Stimulated activated CD4-positive, alpha-beta T cell treated with anti-CD3 and anti-CD28 coated beads, Interleukin-15, amount 100 ng/mL, for 48 hours (primary cell): ENCODE measurements around the gene C11orf21.

ENCODE experiments used
- DNase-seq, 2 donors: peaks; one replicate each; pipeline ENCODE4 v3.0.0-alpha.2; 2020; ENCODE audit warnings: low read depth in 2 of 2

C11orf21 gene

DNA sequence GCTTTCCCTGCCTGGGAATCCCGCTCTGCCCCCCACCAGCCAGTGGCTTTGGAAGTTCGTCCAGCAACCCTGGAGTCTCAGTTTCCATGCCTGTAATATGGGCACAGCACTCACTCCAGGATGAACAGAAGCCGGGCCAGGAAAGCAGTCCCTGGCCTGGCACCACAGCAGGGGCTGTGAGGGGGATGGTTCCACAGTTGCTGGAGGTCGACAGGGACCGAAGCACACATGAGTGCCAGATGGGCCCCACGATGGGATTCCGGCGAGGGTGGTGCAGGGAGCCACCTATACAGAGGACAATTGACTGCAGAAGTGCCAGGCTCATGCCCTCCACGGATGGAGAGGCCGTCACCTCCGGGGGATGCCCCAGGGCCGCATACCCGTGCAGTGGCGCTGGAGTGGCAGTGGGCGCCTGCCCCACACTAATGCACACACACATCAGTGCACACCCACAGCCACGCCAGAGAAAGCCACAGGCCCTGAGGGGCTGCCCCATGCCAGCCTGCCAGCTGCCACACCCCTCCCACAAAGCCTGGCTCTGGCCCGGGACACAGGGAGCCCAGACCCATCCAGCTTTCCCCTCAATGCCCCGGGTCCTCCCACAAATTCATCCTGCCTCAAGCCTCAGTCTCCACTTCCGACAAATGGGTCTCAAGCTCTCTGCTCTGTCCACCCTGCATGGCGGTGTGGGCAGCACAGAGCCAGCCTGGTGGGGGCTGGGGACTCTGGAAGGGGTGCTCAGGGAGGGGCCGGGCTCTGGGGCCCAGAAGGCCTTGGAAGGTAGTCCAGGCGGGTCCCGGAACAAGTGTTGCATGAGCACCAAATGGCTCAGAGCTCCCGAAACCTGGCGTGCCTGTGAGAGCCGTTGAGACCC is 41.0 kb downstream of the C11orf21 start:
- no peak for DNase-seq

GRCh38 chr11:2259897-2260451 is 41.7 kb downstream of the C11orf21 start:
- DNase-seq: no peak

- DNase-seq: no peak
Measured at GRCh38 chr11:2259466-2259830, 42.3 kb downstream of the C11orf21 start.

DNA sequence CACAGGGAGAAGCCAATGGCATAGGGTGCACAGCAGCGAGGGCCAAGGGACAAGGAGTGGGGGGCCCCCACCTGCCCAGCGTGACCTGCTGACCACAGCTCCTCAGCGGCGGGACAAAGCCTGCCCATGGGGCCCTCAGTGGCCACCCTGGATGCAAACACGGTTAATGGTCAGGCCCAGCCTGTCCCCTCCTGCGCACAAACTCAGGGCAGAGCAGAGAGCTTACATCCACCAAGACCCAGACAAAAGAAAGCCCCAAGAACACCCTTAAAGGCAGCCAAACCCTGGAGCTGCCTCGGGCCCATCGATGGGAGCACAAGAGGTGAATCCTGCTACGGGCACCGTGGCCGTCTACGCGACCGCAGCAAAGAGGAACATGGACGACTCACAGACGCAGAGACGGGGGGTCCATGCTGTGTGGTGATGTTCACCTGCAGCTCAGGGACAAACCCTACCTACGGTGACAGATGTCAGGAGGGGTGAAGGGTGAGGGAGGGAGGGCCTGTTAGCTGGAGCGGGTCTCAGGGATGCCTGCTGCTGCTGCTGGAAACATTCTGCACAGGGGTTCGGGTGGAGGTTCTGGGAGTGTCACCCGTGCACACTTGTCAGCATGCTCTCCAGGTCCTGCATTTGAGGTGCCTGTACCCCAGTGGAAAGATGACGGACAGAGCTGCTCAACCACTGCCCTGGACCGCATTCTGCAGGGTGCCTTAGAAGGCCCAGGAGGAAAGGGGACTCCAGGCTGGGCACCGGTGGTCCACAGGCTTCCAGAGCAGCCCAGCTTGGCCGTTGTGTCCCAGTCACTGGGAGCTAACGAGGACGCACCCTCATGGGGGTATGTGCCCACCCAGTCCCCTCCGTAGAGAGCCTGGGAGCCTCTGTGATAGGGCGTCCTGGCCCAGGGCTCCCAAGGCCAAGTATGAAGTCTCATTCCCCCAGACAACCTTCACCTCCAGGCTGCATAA is 42.9 kb downstream of the C11orf21 start:
- DNase-seq: no peak

DNA sequence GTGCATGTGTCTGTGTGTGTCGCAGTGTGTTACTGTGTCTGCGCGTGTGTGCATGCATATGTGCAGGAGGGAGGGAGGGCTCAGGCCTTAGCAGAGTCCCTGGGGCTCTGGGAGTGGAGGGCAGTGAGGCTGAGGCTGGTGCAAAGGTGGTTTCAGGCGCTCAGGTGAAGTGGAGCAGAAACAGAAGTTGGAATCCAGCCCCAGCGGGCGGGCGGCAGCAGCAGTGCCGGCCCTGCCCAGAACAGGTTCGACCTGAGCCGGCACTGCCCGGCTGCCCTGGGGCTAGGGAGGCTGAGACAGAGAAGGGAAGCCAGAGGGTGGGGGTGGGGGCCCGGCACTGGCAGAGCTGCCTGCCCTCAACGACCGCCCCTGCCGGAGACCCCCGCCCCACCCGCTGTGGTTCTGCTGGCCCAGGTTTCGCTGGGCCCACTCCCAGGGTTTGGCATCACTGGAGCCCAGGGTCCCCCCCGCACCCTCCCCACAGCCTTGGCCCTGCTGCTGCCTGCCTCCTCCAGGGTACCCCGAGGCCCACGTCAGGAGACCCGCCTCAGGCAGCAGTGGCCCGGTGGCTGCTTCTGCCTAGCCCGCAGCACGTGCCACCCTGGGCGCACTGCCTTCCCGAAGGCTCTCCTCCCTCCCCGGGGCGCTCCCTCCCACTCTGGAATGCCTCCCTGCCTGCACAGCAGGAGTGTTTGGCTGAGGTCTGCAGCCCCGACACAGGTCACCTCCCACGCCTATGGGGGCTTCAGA is 44.6 kb downstream of the C11orf21 start:
- no peak for DNase-seq

- no peak for DNase-seq
Measured at GRCh38 chr11:2256293-2256913, 45.3 kb downstream of the C11orf21 start.

DNA sequence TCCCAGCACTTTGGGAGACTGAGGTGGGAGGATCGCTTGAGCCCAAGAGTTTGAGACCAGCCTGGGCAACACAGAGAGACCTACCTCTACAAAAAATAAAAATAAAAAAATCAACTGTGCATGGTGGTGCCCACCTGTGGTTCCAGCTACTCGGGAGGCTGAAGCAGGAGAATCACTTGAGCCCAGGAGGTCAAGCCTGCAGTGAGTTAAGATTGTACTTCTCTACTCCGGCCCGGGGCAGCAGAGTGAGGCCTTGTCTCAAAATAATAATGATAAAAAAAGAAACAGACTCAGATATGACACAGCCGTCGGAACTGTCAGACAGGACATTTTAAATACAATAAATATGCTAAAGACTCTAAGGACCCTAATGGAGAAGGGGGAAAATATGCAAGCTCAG is 49.7 kb downstream of the C11orf21 start:
- DNase-seq: no peak

GRCh38 chr11:2251138-2251537 is 50.6 kb downstream of the C11orf21 start:
- DNase-seq: no peak

- DNase-seq: no peak
Measured at GRCh38 chr11:2250485-2250884, 51.2 kb downstream of the C11orf21 start.

DNA sequence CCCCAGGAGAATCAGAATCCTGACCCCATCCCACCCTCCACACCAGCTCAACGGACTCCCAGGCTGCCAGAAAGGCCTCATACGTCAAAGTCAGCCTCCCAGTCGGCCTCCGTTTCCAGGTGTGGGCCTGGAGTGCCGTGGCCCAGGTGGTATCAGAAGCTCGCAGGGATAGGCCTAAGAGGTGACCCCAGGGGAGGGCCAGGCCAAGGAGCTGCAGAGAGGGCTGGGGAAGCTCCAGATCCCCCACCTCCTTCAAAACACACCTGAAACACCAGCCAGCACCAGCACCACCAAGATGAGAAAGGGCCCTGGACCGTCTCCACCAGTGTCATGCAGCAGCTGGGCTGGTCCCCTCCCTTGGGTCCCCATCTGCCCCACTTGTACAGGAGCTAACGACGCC is 51.7 kb downstream of the C11orf21 start:
- no peak for DNase-seq

- DNase-seq: no peak
Measured at GRCh38 chr11:2249189-2249916, 52.4 kb downstream of the C11orf21 start.

GRCh38 chr11:2248762-2249161 is 53.0 kb downstream of the C11orf21 start:
- no peak for DNase-seq

DNA sequence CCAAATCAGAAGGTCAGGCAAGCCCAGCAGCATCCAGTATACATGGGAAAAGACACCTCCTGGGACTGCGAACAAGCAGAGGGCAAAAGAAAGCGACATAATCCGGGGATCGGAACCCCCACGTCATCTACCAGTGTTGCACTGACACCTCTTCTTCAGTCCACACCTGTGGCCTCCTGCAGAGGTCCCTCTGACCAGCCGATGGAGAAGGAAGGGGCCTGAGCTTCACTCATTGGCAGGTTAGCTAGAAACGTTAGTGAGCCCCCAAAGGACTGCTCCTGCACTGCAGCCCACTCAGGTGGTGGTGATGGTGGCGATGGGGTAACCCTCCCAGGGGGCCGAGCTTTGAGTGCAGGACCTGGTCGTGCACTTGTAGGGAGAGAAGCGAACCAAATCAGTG is 53.5 kb downstream of the C11orf21 start:
- no peak for DNase-seq

DNA sequence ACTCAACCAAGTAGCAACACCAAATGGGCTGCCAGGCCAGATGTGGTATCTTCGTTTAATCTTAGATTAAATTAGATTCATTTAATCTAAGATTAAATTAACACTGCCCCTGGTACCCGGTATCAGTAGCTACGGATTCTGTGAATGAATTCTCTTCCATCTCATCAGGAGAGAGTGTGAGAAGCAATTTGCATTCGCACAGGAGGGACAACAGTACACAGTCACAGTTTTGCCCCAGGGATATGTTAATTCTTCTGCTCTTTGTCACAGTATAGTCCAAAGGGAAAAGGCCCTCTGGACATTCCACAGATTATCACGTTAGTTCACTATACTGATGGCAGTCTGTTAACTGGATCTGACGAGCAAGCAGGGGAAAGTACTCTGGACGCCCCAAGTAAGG is 54.2 kb downstream of the C11orf21 start:
- DNase-seq: no peak
